ENCODE results near the gene FAM209B. TPM values are rescaled to one million over a fixed set of nuclear protein-coding genes. Genes with fewer than 3 reads are reported as not detected.

The FAM209B gene
- total RNA-seq, 1 experiment from 2014 or later = not detected

DNA sequence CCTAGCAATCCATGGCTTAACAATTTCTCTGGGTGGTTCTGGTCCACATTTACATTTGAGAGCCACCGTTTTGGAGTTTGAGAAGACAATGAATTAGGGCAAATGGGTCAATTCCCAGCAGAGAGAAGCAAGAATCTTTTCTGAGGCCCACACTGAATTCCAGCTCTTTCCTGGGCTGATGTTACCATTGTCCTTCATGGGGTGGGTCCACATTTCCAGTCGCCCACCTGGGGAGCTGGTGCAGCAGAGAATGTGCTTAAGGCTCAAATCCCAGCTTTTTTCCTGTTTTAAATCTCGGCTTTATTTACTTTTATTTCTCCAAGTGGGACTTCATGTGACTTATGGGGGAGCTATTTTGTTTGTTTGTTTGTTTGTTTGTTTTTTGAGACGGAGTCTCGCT is 51.9 kb downstream of the FAM209B start:
- H3K27ac Mint-ChIP-seq (ENCODE audit: low read depth, unreplicated experiment) = no peak overlapping the region
- H3K9me3 Mint-ChIP-seq (ENCODE audit: unreplicated experiment) = no peaks in the 10 kb centered on the region
- POLR2A ChIA-PET = interaction anchor here (0.5 kb wide), 1 partner anchor 120 kb away, joined by 3 read pairs; no protein-coding TSS in a partner anchor
- intact Hi-C loops (cut with micrococcal nuclease) = no loop called here
- TF ChIP-seq, protein P1, sequence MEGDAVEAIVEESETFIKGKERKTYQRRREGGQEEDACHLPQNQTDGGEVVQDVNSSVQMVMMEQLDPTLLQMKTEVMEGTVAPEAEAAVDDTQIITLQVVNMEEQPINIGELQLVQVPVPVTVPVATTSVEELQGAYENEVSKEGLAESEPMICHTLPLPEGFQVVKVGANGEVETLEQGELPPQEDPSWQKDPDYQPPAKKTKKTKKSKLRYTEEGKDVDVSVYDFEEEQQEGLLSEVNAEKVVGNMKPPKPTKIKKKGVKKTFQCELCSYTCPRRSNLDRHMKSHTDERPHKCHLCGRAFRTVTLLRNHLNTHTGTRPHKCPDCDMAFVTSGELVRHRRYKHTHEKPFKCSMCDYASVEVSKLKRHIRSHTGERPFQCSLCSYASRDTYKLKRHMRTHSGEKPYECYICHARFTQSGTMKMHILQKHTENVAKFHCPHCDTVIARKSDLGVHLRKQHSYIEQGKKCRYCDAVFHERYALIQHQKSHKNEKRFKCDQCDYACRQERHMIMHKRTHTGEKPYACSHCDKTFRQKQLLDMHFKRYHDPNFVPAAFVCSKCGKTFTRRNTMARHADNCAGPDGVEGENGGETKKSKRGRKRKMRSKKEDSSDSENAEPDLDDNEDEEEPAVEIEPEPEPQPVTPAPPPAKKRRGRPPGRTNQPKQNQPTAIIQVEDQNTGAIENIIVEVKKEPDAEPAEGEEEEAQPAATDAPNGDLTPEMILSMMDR (IDR thresholded peaks at IDR 0.05; ENCODE audit: unreplicated experiment) = no peak
- H3K4me3 Mint-ChIP-seq (ENCODE audit: unreplicated experiment) = no peak overlapping the region
- DNase-seq (ENCODE audit: unreplicated experiment) = no peak
- H3K36me3 Mint-ChIP-seq (ENCODE audit: insufficient read depth, unreplicated experiment) = no peaks in the 10 kb centered on the region
- no peaks in the 10 kb centered on the region for H3K27me3 Mint-ChIP-seq (ENCODE audit: insufficient read depth, unreplicated experiment)
- CTCF ChIA-PET = interaction anchor here (0.6 to 0.9 kb wide), 2 partner anchors 34 to 35 kb away, joined by 3 to 4 read pairs; no protein-coding TSS in a partner anchor
- H3K4me1 Mint-ChIP-seq (ENCODE audit: insufficient read depth, unreplicated experiment) = no peaks in the 10 kb centered on the region
- BruUV-seq (replicated peaks) = no TSS peak

Other genes with a start within 250 kb of the FAM209B start
- gene FAM210B, start 174.3 kb upstream of the FAM209B start, total RNA-seq (2022) = 37.7 and 38.2 TPM in 2 replicates
- 65.8 and 75.3 TPM in 2 replicates for gene AURKA, start 141.0 kb upstream of the FAM209B start, total RNA-seq (2022)
- gene CSTF1, start 140.6 kb upstream of the FAM209B start, total RNA-seq (2022) = 30.1 and 35.1 TPM in 2 replicates
- not detected in 2 replicates for gene CASS4, start 121.0 kb upstream of the FAM209B start, total RNA-seq (2022)
- gene RTF2, start 64.6 kb upstream of the FAM209B start, total RNA-seq (2022) = 66.4 and 72.8 TPM in 2 replicates
- 0.42 TPM in 1 of 2 replicates, not detected in the other for gene FAM209A, start 8.5 kb upstream of the FAM209B start, total RNA-seq (2022)
- 13.2 and 14.9 TPM in 2 replicates for gene TFAP2C, start 96.1 kb downstream of the FAM209B start, total RNA-seq (2022)

Data from MCF 10A (cell line).